NB4 (cell line): ENCODE measurements around the gene CHRNG.

Experiments used
- CTCF ChIP-seq: IDR thresholded peaks from one replicate; pipeline ENCODE4 v1.5.1; 2012; ENCODE audit warnings: low read depth, low read length
- MYC ChIP-seq: IDR thresholded peaks from 2 replicates; pipeline ENCODE4 v1.6.1; 2011; ENCODE audit warnings: low read depth, low read length
- POLR2A ChIP-seq: IDR thresholded peaks from 2 replicates; pipeline ENCODE4 v1.6.1; 2011; ENCODE audit warnings: mild to moderate bottlenecking; ENCODE audit not compliant: insufficient read length; ENCODE audit errors: extremely low read depth

- TF ChIP-seq MYC (no peak), CTCF (no peak), POLR2A (no peak)
Measured at GRCh38 chr2:232569541-232569940, 30.0 kb downstream of the CHRNG start.
